ENCODE data around the gene CAV3. TPM values are rescaled to one million over a fixed set of nuclear protein-coding genes. Genes with fewer than 3 reads are reported as not detected.

CAV3 gene
- polyA plus RNA-seq, 1 donor (not counting 4 experiments of a cell fraction or from before 2014, with no cell fraction given), result not detected

GRCh38 chr3:8729479-8729878 is 4.1 kb upstream of the CAV3 start:
- no peak overlapping the region for H3K4me3 ChIP-seq (ENCODE audit: control insufficient read depth in 2 of 3, extremely low read depth in 1 of 3, insufficient read depth in 2 of 3, low read depth in 1 of 3, low read length in 3 of 3)
- no peaks in the 10 kb centered on the region for H4K20me1 ChIP-seq (ENCODE audit: control insufficient read depth, extremely low read depth, insufficient read depth, low read length)
- FAIRE-seq (no peak), DNase-seq (ENCODE audit: low read depth, low spot score) (no peak)
- H3K79me2 ChIP-seq (ENCODE audit: control insufficient read depth, insufficient read depth, low read length), result no peaks in the 10 kb centered on the region
- H3K9me3 ChIP-seq (ENCODE audit: control insufficient read depth, low read depth, low read length), result no peaks in the 10 kb centered on the region
- H3K9me1 ChIP-seq (ENCODE audit: control insufficient read depth, extremely low read depth, insufficient read depth, low read length), result no peaks in the 10 kb centered on the region
- no peak overlapping the region for H3K4me2 ChIP-seq (ENCODE audit: control insufficient read depth, extremely low read depth, insufficient read depth, low read depth, low read length)
- peaks cover 6% of the 10 kb centered on the region for H3K4me1 ChIP-seq (ENCODE audit: control insufficient read depth, extremely low read depth, insufficient read depth, low read length)
- H3K9ac ChIP-seq (ENCODE audit: control insufficient read depth, extremely low read depth, insufficient read depth, low read length), result no peak overlapping the region
- H3K27me3 ChIP-seq (ENCODE audit: control insufficient read depth, extremely low read depth, insufficient read depth, low read length), result no peaks in the 10 kb centered on the region
- TF ChIP-seq EZH2 (IDR thresholded peaks at IDR 0.05; ENCODE audit: low read length), result no peak
- TF ChIP-seq, protein P1, sequence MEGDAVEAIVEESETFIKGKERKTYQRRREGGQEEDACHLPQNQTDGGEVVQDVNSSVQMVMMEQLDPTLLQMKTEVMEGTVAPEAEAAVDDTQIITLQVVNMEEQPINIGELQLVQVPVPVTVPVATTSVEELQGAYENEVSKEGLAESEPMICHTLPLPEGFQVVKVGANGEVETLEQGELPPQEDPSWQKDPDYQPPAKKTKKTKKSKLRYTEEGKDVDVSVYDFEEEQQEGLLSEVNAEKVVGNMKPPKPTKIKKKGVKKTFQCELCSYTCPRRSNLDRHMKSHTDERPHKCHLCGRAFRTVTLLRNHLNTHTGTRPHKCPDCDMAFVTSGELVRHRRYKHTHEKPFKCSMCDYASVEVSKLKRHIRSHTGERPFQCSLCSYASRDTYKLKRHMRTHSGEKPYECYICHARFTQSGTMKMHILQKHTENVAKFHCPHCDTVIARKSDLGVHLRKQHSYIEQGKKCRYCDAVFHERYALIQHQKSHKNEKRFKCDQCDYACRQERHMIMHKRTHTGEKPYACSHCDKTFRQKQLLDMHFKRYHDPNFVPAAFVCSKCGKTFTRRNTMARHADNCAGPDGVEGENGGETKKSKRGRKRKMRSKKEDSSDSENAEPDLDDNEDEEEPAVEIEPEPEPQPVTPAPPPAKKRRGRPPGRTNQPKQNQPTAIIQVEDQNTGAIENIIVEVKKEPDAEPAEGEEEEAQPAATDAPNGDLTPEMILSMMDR (optimal IDR thresholded peaks at IDR 0.05 in 1 of 3, IDR thresholded peaks at IDR 0.05 in 1 of 3, conservative IDR thresholded peaks at IDR 0.05 in 1 of 3; ENCODE audit: extremely low read depth in 1 of 3, insufficient read depth in 2 of 3, low read length in 3 of 3), result no peak
- dilution Hi-C loops (cut with MboI; ENCODE audit: extremely low pct_ligation_motif_present, low sequenced_read_pairs), result no loop called here
- H3K27ac ChIP-seq (ENCODE audit: control insufficient read depth, insufficient read depth, low read length), result no peak overlapping the region
- H2AFZ ChIP-seq (ENCODE audit: control insufficient read depth, low read length), result no peak overlapping the region
- H3K36me3 ChIP-seq (ENCODE audit: control insufficient read depth in 2 of 2, extremely low read depth in 1 of 2, insufficient read depth in 2 of 2, low read length in 2 of 2), result no peaks in the 10 kb centered on the region

DNA sequence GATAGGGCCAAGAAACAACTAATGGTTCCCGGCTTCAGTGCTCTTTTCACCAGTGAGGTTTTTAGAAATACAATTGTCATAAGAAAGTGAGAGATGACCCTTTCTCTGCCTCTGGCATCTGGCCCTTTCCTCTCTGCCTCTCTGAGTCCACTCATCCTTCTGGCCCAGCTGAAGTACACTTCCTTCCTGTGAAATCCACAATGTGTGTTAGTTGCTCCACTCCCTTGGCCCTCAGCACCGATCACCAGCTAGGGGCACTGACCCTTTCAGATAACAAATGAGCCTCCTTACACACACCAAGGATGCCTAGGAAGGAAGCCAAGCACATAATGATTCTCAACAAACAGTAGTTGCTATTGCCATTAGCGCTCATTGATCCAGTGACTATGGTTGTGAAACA is 2.9 kb upstream of the CAV3 start:
- FAIRE-seq, result no peak
- H3K27ac ChIP-seq (ENCODE audit: control insufficient read depth, insufficient read depth, low read length), result no peak overlapping the region
- H3K36me3 ChIP-seq (ENCODE audit: control insufficient read depth in 2 of 2, extremely low read depth in 1 of 2, insufficient read depth in 2 of 2, low read length in 2 of 2), result no peaks in the 10 kb centered on the region
- no peaks in the 10 kb centered on the region for H3K9me1 ChIP-seq (ENCODE audit: control insufficient read depth, extremely low read depth, insufficient read depth, low read length)
- no peaks in the 10 kb centered on the region for H3K9me3 ChIP-seq (ENCODE audit: control insufficient read depth, low read depth, low read length)
- TF ChIP-seq, protein P1 (optimal IDR thresholded peaks at IDR 0.05 in 1 of 3, IDR thresholded peaks at IDR 0.05 in 1 of 3, conservative IDR thresholded peaks at IDR 0.05 in 1 of 3; ENCODE audit: extremely low read depth in 1 of 3, insufficient read depth in 2 of 3, low read length in 3 of 3), result no peak
- no peak for TF ChIP-seq EZH2 (IDR thresholded peaks at IDR 0.05; ENCODE audit: low read length)
- H3K79me2 ChIP-seq (ENCODE audit: control insufficient read depth, insufficient read depth, low read length), result no peaks in the 10 kb centered on the region
- no peak overlapping the region for H2AFZ ChIP-seq (ENCODE audit: control insufficient read depth, low read length)
- H3K9ac ChIP-seq (ENCODE audit: control insufficient read depth, extremely low read depth, insufficient read depth, low read length), result no peak overlapping the region
- no peaks in the 10 kb centered on the region for H3K27me3 ChIP-seq (ENCODE audit: control insufficient read depth, extremely low read depth, insufficient read depth, low read length)
- no peak overlapping the region for H3K4me3 ChIP-seq (ENCODE audit: control insufficient read depth in 2 of 3, extremely low read depth in 1 of 3, insufficient read depth in 2 of 3, low read depth in 1 of 3, low read length in 3 of 3)
- no peaks in the 10 kb centered on the region for H4K20me1 ChIP-seq (ENCODE audit: control insufficient read depth, extremely low read depth, insufficient read depth, low read length)
- dilution Hi-C loops (cut with MboI; ENCODE audit: extremely low pct_ligation_motif_present, low sequenced_read_pairs), result no loop called here
- no peak overlapping the region for H3K4me2 ChIP-seq (ENCODE audit: control insufficient read depth, extremely low read depth, insufficient read depth, low read depth, low read length)
- H3K4me1 ChIP-seq (ENCODE audit: control insufficient read depth, extremely low read depth, insufficient read depth, low read length), result peaks cover 4% of the 10 kb centered on the region
- DNase-seq (ENCODE audit: low read depth, low spot score), result no peak
